GM12874 (cell line): ENCODE measurements around the gene INTS14.

Experiments used
- CTCF ChIP-seq: IDR thresholded peaks from 2 replicates; pipeline ENCODE4 v1.5.1; 2011; ENCODE audit warnings: low read depth, mild to moderate bottlenecking, control low read depth, low read length, moderate library complexity; ENCODE audit not compliant: insufficient read depth

Gene INTS14

DNA sequence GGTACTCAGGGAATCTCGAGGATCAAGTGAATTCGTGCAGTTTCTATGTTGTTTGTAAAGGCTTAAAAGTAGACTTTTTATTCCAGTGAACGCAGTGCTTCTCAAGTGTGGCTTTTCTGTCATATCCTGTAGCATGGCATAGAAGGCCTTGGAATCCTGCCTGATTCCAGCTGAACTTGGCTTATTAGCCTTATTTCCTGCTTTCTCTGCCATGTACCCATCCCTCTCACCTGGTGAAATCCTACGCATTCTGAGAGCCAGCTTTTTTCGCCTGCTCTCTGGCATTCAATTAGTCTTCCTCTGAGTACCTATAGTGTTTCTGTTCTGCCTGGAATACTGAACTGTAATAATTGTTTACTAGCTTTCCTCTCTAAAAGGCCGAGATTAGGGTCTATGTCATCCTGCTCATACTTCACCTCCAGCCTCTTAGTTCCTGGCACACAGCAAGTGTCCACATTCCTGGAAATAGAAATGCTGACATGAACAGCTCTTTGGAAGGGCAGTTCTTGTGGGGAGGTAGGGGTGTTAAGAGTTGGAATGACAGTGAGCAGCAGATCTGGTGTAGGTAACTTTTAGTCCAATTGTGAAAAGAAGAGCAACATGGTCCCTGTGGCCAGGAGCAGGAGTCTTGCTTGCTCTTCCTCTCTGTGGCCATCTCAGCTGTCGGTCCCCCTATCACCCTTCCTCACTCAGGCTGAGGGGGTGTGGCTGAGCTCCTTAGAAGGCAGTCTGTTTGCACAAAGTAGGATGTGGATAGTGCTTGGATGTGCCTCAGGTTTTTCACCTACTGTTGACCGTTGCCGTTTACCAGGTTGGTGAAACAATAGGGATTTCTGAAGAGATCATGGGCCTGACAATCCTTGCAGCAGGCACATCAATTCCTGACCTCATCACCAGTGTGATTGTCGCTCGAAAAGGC, 41.2 kb upstream of the INTS14 start:
- no peak for TF ChIP-seq CTCF

DNA sequence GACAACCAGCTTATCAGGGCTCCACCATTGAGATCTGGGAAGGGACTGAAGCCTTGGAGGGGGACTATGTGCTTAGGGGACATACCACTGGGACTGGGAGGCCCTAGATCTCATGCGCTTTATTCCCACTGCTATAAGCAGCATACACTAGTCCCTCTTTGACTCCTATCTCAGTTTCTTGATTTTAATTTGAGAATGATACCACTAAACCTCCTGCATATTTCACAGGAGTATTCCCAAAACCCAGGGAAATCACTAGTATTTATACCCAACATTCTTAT, 40.1 kb upstream of the INTS14 start:
- TF ChIP-seq CTCF, result no peak

DNA sequence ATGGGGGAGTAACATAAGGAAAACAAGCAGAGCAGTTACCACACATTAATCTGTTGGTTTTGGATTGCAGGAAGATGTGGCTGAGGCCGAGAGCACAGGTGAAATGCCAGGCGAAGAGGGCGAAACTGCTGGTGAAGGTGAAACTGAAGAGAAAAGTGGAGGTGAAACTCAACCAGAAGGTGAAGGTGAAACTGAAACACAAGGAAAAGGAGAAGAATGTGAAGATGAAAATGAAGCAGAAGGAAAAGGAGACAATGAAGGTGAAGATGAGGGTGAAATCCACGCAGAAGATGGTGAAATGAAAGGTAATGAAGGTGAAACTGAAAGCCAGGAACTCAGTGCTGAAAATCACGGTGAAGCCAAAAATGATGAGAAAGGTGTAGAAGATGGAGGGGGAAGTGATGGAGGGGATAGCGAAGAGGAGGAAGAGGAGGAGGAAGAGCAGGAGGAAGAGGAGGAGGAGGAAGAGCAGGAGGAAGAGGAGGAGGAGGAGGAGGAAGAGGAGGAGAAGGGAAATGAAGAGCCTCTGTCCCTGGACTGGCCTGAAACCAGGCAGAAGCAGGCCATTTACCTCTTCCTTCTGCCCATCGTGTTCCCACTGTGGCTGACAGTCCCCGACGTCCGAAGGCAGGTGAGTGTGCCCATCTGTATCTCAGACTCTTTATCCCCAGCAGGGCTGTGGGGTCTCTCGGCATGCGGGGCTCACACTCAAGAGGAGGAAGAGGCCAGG, 39.5 kb upstream of the INTS14 start:
- no peak for TF ChIP-seq CTCF

- no peak for TF ChIP-seq CTCF
Observed at GRCh38 chr15:65646486-65646885, 35.6 kb upstream of the INTS14 start.

- no peak for TF ChIP-seq CTCF
Observed at GRCh38 chr15:65645392-65645791, 34.5 kb upstream of the INTS14 start.

GRCh38 chr15:65644282-65644681, 33.4 kb upstream of the INTS14 start:
- TF ChIP-seq CTCF, result no peak

DNA sequence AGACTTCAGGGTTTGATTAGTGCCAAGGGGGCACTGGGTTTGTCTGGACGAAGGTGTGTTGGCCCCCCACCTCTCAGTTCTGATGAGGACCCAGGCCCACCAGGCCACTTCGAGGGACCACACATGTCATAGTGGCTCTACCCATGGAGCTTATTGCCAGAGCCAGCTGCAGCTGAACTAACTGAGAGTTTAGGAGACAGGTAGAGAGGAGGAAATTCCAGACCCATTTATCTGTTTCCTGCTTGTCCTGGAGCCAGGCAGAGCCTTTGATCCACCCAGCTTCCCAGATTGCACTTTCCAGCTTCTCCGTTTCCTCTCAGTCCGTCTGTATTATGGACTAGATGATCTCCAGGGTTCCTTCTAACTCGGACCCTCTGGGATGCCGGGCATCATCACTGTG, 31.7 kb upstream of the INTS14 start:
- no peak for TF ChIP-seq CTCF
